GM12891 (cell line): Measurements from ENCODE around the gene NUDT4B.
"Not testable (repeated sequence)": the region's sequence is repeated elsewhere in the genome, so short reads cannot be mapped to it uniquely, and the experiment has no call there.

ENCODE experiments used
- DNase-seq: peaks from one replicate; pipeline ENCODE4 v3.0.0; 2011; ENCODE audit warnings: low spot score; ENCODE audit not compliant: insufficient read length
- FAIRE-seq: peaks from 2 replicates; lab custom pipeline; 2011; peaks lifted over from hg19 to GRCh38; lab: Jason Lieb, UNC

NUDT4B gene

DNA sequence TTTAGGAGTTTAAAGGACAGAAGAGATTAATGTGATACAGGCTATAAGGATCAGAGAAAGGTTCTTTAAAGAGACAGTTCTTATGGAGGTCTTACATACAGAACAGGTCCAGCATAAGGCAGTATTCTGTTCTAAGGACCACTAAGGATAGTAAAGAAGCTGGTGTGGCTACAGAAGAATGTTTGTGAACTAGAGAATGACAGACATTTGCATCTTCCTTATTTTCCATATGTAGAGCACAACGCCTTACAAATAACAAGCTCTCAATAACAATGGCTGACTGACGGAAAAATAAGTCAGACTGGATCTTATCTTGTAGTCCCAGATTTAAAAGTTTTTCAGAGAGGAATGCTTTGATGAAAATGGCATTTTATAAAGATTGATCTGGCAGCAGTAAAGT lies 26.7 kb downstream of the NUDT4B start:
- FAIRE-seq: not testable (repeated sequence)

DNA sequence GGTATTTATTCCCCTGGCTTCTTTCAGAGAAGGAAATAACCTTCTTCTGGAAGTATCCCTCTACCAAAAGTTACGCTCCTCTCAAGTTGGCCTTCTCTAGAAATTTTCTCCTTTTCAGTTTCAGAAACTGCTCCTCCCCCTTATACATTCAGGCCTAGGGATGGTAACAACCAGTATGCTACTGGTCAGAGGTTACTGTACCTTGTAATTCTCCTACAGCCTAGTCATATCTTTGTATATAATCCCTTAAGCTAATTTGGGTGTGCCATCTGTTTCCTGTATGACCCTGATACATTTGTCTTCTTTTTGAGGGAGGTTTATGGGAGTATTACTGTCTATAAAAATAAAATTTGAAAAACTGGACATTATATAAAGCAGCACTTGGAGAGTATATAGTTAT lies 29.1 kb downstream of the NUDT4B start:
- not testable (repeated sequence) for FAIRE-seq, DNase-seq

More for the DNA sequence above, 26.7 kb downstream of the NUDT4B start:
- not testable (repeated sequence) for DNase-seq

DNA sequence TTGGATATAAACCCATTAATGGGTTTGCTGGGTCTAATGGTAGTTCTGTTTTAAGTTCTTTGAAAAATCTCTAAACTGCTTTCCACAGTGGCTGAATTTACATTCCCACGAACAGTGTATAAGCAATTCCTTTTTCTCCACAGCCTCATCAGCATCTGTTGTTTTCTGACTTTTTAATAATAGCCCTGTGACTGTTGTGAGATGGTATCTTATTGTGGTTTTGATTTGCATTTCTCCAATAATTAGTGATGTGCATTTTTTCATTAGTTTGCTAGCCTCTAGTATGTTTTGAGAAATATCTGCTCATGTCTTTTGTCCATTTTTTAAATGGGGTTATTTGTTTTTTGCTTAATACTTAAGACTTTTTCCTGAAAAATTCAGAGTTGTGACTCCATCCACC lies 31.8 kb downstream of the NUDT4B start:
- DNase-seq, FAIRE-seq: not testable (repeated sequence)

DNA sequence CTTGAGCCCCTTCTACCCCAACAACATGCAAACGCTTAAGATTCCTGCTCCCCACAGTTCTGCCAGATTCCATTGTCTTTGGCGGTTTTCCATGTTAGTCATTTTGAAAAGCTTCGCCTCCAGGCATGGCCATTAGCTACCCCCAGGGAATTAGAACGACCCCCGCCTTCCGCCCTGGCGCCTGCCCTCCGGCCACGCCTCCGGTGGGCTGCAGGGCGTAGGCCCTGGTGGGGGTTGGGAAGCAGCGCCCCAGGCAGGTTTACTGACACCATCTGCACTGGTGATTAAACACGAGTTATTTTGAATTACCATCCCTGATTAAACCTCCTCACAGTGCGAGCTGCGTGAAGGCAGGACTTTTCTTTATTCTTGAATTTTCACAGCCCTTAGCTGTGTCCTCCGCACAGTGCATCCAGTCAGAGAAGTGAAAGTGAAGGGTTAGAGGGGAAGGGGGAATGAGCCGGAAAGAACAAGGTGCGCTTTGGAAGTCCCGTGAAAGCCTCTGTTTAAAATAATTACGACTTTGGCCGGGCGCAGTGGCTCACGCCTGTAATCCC lies 43.0 kb downstream of the NUDT4B start:
- not testable (repeated sequence) for FAIRE-seq, DNase-seq

DNA sequence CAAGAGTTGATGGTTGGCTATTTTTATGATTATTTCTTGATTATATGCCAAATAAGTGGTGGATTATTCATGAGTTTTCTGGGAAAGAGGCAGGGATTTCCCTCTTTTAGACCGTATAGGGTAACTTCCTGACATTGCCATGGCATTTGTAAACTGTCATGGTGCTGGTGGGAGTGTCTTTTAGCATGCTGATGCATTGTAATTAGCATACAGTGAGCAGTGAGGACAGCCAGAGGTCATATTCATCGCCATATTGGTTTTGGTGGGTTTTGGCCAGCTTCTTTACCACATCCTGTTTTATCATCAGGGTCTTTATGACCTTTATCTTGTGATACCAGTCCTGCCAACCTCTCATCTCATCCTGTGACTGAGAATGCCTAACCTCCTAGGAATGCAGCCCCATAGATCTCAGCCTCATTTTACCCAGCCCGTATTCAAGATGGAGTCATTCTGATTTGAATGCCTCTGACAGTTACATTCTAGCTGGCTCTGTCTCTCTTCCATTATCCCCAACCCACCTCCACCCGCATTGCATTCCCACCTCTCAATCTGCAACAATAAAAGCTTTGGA lies 45.3 kb downstream of the NUDT4B start:
- DNase-seq, FAIRE-seq: not testable (repeated sequence)
